T-helper 2 cell (primary cell): Measurements from ENCODE around the gene ITGB3.
"Not testable (repeated sequence)": the region's sequence is repeated elsewhere in the genome, so short reads cannot be mapped to it uniquely, and the experiment has no call there.

ENCODE experiments used
- DNase-seq, 5 experiments: peaks; one replicate each; pipeline versions ENCODE4 v3.0.0 to v3.0.0-alpha.2; 2012 to 2022

Gene ITGB3

DNA sequence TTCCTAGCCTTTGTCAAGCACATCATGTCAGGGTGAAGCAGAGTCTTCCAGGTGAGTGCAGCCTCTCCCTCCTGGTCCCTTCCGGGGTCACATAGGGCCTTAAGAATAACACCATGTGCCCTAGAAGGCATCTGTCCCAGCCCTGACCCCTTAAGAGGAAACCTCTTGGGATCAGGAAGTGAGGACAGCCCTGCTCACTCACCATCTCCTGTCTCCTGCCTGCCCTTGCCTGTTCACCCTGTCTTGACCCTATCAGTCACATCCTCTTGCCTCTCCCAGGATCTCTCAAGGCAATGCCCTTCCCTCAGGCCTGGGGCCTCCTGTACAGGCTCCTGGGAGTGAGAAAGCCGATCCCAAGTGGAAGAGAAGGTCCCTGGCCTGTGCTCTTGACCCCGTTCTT lies 30.6 kb upstream of the ITGB3 start:
- DNase-seq = no peak

DNA sequence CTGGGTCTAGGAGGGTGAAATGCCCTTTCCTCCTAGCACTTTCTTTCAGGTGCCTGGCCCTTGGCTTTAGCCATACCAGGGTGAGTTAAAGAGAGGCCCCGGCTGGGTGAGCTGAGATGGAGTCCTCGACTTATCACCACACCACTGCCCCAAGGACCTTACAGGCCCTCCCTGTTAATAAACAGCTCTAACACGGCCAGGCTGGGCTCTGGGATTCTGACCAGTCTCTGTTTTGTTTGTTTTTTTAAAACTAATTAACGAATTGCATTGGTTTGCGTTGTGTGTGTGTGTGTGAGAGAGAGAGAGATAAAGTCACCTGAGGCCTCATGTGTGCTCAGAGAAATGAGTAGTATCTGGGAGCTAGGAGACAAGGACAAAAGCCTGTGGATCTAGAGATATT lies 30.2 kb upstream of the ITGB3 start:
- DNase-seq = no peak

DNA sequence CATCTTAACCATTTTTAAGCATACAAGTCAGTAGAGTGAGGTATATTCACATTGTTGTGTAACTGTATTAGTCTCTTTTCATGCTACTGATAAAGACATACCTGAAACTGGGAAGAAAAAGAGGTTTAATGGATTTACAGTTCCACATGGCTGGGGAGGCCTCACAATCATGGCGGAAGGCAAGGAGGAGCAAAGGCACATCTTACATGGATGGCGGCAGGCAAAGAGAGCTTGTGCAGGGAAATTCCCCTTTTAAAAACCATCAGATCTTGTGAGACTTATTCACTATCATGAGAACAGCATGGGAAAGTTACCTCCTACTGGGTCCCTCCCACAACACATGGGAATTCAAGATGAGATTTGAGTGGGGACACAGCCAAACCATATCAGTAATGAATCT lies 29.6 kb upstream of the ITGB3 start:
- DNase-seq = not testable (repeated sequence)

DNA sequence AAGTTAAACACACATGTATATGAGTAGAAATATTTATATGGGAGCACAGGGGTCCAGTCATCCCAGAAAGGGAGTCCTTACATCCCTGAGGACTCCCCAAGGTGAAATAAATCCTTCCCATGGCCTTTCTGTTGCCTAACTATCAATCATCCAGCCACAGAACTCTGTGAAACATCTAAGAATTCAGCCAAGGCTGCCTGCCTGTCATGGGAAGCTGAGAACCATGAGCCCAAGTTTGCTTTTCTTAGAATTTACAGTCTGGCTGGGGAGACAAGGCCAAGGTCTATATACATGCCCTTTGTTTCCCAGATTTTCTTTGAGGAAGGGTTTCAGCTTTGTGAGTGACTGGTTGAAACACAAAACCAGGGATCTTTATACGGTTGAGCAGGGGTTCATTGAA lies 28.7 kb upstream of the ITGB3 start:
- DNase-seq = no peak

DNA sequence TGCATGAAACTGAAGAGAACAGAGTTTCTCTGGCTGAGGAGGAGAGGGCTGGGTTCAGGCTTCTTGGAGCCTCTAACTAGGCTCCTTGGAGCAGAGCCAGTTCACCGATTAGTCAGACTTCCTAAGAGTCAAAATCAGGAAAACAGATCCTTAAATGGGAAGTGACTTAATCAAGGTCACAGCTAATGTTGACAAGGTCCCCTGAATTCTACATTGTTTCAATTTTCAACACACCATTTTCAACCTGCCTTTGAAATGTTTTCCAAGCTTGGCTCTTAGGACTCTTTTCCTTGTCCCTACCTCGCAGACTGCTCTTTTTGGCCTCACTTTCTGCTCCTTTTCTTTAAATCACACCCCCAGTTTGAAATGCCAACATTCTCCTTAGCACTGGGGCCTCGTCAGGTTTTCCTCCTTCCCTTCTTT lies 28.2 kb upstream of the ITGB3 start:
- no peak for DNase-seq

DNA sequence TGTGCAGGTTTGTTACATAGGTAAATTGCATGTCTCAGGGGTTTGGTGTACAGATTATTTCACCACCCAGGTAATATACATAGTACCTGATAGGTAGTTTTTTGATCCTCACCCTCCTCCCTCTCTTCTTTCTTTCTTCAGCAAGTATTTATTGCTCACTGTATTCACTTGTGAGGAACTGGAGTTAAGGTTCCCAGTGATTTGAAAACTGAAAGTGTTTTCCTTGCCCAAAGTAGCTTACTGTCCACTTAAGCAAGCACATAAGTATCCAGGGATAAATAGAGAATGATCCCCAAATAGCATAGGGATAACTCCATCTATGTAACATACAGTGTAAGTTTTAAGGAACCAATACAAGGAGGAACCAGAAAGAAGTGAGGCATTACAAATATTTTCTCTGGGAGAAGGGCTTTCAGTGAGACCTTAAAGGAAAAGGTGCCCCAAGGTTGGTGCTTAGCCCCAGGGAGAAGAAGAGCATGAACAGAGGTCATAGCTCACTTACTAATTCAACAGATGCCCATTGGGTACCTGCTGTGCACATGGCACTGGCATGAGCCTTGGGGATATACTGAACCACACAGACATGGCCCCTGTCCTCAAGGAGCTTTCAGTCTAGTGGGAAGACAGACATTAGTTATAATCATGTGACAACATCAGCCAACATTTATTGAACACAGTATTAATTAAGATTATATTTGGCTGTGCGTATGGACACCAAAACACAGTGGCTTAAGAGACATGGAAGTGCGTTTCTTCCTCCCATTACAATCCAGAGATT lies 27.5 kb upstream of the ITGB3 start:
- DNase-seq = no peak

DNA sequence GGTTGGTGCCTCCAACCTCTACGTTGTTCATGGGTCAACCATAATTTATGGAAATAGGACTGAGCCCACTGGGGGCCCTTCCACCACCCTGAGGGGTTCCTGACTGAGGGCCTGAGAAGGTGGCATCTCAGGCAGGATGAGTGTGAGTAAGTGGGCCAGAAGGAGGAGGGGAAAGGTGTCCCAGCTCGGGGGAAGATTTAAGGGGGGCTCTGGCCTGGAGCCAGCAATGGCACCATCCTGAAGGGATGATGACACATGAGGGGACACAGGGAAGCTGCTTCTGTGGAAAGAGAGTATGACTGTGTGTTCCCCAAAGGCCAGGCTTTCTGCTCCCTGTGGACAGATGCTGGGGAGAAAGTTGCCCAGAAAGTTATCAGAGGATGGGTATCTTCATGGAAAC lies 25.8 kb upstream of the ITGB3 start:
- no peak for DNase-seq

DNA sequence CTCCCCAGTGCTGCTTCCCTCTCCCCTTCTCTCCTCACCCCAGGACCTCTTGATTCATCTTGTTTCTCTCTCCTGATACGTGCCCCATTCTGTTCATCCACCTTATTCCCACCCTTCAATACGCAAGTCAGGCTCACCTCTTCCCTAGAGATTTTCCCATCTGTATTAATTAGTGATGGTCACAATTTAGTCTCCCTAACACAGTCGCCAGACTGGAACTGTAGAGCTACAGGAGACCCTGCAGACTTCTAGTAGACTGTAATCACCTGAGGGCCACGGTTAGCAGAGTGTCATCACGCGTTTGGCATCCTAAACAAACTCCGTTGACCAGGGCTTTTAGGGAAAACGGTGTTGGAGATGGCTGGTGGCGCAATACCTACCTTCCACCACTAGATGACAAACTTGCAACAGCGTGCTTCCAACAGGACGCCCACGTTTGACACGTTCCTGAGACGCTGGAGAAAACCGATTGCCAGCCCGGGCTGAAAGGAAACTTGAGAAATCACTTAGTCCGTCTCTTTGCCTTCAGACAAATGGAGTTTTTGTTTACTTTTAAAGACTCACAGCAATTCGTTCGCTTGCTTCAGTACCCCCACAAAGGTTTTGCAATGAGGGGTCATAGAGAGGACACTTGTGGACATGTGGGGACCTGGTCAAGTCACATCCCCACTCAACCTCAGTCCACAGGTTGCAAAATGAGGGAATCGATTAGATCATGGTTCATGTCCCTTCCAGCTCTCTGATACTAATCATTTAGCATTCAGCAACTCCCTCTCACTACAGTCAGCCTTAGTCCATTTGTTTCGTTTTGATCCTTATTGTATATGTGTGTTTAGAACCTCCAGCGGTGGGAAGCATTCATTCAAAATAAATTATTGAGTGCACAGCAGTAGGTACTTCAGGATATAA lies 23.8 kb upstream of the ITGB3 start:
- DNase-seq = peak in 4 of 5 experiments; percentile 47 to 83 (median 50)

DNA sequence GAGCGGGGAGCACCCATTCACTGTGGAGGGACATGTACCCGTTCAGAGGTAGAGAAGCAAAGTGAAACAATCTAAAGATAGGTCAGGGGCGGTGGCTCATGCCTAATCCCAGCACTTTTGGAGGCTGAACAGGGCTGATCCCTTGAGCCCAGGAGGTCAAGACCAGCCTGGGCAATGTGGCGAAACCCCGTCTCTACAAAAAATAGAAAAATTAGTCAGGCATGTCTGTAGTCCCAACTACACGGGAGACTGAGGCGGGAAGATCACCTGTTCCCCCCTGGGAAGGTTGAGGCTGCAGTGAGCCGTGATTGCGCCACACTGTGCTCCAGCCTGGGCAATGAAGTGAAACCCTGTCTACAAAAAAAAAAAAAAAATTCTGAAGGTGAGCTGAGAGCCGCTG lies 22.8 kb upstream of the ITGB3 start:
- DNase-seq = no peak

DNA sequence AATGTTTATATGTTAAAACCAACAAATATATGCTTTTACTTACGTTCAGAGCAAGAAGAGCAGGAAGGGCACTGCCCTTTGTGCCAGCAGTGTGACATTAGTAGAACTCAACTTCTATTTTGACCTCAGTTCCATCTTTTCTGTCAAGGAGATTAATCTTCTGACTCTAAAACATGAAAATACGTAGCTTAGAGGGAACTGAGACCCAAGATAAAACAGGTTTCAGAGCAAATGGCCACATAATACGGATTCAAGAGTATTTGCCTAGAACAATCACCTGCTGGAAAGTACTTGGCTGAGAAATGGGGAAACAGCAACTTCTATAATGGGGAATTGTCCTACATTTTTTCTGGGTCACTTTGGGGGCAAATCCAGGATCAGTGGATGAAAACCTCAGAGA lies 22.3 kb upstream of the ITGB3 start:
- DNase-seq = no peak

DNA sequence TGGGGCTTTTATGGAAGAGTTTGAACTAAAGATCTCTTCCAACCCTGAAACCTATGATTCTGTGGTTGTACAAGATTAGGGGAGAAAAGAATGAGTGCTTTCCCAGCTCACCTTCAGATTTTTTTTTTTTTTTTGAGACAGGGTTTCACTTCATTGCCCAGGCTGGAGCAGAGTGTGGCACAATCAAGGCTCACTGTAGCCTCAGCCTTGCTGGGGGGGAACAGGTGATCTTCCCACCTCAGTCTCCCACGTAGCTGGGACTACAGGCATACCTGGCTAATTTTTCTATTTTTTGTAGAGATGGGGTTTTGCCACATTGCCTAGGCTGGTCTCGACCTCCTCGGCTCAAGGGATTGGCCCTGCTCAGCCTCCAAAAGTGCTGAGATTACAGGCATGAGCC lies 21.8 kb upstream of the ITGB3 start:
- DNase-seq = no peak

DNA sequence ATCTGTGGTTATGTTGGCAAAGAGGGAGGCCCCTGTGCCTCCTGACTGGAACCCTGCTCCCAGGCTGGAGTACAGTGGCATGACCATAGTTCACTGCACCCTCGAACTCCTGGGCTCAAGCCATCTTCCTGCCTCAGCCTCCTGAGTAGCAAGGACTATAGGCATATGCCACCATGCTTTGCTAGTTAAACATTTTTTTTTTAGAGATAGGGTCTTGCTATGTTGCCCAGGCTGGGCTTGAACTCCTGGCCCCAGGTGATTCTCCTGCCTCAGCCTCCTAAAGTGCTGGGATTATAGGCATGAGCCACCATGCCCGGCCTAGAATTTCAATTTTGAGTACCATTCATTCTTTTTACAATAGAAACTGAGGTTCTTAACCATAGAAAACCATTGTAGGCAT lies 21.2 kb upstream of the ITGB3 start:
- DNase-seq = no peak

DNA sequence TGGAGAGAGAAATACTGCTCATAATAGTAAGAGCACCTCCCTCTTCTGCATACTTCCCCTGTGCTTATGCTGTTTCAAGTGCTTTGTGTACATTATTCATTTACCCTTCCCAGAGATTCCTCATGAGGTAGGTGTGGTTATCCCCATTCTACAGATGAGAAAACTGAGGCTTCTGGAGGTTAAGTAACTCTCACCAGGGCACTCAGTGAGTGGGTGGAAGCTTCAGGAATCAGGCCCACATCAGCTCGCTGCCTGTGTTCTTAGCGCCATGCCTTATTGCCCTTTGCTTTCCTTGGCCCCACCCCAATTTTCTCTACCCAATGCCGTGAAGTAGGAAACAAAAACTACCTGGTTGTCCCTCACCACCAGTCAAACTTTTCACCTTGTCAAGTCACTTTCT lies 18.1 kb upstream of the ITGB3 start:
- DNase-seq = no peak

DNA sequence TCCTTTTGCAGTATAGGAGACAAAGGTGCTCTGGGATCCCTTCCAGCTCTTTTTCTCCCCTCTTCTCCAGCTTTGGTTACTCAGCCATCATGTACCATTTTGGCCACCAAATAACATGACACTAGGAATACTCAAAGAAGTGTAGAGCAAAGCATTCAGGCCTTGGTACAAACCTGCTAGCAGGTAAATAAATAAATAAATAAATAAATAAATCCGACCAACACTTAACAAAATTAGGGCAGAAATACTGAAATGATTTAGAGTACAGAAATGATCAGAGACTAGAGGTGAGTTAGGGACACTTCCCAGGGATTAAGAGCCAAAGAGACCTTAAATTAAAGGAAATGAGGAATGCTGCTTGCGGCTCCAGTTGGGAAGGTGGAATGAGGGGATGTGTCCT lies 17.7 kb upstream of the ITGB3 start:
- DNase-seq = no peak

DNA sequence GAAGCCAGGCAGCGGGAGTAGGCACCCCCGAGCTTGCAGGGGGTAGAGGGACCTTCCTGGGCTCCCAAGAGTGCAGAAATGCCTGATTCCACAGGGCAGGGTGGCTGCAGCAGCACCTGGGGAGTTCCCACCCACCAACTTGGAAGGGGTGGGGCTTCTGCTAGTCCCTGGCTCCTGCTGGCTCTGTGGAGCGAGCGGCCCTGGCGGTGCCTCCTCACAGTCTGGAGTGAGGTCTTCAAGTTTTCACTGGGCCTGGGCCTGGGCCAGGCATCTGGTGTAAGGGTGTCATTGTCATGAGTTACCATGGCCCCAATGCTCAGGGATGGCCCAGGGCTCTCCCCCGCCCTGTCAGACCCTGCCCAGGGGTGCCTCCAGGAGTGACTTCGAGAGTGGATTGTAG lies 15.8 kb upstream of the ITGB3 start:
- no peak for DNase-seq

DNA sequence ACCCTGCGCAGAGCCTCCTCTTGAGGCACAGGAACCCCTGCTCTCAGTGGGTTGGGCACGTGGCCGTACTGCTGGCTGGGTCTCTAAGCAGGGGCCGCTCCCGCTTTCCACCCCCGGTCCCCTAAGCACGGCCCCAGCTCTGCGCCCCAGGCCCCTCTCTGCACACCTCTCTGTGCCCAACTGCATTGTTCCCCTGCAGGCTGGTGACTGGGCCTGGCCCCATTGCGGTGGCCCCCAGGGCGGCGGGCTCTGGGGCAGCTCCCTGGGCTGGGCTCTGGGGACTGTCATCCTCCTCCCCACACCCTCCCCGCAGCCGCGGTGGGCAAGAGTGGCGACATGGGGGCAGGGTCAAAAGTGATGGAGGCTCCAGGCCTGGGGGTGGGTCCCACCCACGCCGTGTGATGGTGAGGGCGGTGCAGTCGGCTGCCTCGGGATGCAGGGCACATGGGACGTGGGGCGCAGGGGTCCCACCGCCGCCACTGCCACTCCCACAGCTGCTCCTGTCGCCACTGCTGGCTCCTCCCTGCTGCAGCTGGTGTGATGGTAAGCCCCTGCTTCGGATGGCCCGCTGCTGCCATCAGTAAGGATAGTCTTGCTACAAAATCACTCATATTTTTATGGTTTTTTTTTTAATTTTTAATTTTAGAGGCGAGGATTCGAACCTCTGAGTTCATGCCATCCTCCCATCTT lies 15.2 kb upstream of the ITGB3 start:
- no peak for DNase-seq

DNA sequence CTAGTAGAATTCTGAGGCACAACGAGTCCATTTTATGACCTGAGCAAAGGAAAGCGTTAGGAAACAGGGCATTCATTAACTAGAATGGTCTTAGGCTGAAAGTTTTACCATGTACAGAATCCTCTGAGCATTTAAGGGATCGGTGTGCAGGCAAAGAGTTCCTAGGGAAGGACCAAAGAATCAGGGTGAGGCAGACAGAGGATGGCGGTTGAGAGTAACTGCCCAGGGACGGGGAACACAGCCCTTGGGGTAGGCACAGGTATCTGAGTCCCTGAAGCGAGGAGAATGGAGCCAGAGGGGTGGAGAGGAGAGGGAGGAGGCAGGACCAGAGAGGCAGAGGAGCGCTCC lies 14.0 kb upstream of the ITGB3 start:
- no peak for DNase-seq

DNA sequence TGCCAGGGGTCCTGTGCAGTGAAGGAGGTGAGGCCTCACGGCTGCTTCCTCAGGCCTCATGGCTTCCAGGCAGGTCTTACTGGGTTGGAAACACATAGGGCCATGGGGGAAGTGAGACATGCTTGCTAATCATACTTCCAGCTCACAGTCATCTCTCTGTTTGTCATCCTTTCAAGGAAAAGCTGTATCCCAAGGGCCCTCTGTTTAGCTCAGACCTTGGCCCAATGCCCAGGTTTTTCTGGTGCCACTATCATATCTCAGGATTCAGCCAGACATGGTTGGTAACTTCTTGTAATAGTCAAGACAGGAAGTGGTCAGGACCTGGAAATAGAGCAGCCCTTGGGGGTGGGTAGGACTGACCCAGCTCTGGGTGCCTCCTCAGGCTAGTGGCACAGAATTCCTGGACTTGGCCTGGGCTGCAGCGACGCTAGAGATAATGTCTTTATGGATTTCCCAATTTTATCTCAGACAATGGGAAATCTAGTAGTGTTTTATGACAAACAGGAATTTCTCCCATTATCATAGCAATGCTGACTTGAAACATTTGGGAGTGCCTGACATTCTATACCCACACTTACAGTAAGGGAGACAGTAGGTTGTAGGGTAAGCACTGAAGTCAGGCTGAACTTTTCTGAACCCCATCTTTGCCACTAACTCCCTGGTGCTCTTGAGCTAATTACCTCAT lies 13.5 kb upstream of the ITGB3 start:
- no peak for DNase-seq

DNA sequence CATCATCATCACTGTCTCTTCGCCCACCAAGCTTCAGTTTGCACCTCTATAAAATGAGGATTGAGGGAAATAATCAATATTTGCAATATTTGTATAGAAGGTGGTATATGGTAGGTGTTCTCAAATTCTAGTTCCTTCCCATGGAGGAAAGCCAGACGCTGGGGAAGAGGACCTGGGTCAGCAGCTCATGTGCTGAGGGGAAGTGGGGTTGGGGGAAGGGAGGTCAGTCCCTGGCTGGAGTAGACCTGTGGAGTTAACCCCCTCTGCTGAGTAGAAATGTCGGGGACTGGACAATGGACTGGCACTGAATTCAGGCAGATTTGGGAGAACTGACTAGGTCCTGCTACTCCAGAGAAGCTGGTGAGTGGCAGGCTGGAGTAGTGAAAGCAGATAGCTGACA lies 12.8 kb upstream of the ITGB3 start:
- no peak for DNase-seq

DNA sequence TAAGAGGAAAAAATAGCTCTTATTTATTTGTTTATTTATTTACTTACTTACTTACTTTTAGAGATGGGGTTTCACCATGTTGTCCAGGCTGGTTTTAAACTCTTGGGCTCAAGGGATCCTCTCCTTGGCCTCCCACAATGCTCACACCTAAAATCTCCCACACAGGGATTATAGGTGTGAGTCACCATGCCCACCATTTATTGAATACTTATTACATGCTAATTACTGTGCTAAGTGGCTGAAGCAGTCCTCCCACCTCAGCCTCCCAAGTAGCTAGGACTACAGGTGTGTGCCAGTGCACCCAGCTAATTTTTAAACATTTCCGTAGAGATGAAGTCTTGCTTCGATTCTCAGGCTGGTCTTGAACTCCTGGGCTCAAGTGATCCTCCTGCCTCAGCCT lies 11.0 kb upstream of the ITGB3 start:
- DNase-seq = no peak

DNA sequence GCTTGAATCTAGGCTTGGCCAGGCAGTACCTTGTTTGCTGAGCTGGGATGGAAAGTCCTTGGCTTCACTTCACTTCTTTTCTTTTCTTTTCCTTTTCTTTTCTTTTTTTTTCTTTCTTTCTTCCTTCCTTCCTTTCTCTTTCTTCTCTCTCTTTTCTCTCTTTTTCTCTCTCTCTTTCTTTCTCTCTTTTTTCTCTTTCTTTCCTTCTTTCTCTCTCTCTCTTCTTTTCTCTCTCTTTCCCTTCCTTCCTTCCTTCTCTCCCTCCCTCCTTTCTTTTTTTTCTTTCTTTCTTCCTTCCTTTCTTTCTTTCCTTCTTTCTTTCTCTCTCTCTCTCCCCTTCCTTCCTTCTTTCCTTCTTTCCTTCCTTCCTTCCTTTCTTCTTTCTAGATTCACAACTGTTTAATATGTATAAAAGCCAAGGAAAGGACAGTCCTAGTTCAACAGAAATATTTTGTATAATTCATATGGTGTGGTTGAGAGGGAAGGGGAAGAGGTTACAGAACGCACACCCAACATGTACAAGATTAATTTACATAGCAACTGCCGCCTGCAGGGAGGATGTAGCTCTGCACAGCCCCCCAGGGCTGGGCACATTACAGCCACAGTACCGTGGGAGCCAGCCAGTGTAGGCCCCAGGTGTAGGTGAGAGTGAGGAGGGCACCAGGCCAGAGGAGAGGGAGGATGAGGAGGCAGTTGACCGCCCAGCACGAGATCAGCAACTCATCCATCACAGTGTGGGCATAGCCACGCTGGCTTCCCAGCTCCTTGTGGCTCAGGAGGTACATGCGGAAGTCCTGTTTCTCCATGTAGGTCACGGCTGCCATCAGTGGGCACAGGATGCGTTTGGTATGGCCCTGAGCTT lies 9.7 kb upstream of the ITGB3 start:
- DNase-seq = no peak

DNA sequence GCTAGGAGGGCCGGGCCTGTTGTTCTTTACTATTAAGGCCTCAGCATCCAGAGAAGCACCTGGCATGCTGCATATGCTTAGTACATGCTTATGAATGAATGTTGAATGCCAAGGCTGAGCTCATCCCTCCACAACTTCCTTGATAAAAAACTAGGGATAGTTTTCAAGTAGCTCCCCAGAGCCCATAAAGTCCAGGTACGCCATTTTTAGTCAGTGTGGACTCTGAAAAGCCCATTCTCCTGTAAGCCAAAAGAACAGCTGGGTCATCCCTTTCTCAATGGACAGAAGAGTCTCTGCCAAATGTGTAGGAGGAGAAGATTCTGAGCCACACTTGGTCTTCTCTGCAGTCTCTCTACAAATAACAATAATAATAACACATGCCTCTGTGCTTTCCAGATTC lies 8.9 kb upstream of the ITGB3 start:
- DNase-seq = no peak
